HG02588 (cell line): ENCODE measurements around the gene MAPK8.
"Not testable (repeated sequence)": the region's sequence is repeated elsewhere in the genome, so short reads cannot be mapped to it uniquely, and the experiment has no call there.

Experiments
- ATAC-seq: cut with Tn5 transposase; IDR thresholded peaks from one replicate; pipeline ENCODE4 v1.9.1; 2021; ENCODE audit warnings: mild to moderate bottlenecking, moderate library complexity; ENCODE audit not compliant: unreplicated experiment

The MAPK8 gene

DNA sequence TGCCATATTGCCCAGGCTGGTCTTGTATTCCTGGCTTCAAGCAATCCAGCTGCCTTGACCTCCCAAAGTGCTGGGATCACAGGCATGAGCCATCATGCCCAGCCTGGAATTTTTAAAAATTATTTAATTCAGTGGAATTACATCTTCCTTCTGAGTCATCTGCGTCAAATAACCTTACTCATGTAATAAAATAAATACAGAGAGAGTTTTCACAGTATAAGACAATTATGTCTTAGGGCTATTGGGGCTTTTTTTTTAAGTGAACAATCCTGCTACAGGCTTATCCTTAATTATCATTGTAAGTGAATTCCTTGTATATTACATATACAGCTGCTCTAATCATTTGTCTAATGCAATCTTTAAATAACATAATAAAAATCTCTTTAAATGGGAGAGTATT is 108.3 kb downstream of the MAPK8 start:
- ATAC-seq = no peak

GRCh38 chr10:48416584-48417232 is 110.2 kb downstream of the MAPK8 start:
- ATAC-seq = no peak

GRCh38 chr10:48417374-48417773 is 110.9 kb downstream of the MAPK8 start:
- ATAC-seq = no peak

- ATAC-seq = no peak
Measured at GRCh38 chr10:48418189-48418788, 111.8 kb downstream of the MAPK8 start.

DNA sequence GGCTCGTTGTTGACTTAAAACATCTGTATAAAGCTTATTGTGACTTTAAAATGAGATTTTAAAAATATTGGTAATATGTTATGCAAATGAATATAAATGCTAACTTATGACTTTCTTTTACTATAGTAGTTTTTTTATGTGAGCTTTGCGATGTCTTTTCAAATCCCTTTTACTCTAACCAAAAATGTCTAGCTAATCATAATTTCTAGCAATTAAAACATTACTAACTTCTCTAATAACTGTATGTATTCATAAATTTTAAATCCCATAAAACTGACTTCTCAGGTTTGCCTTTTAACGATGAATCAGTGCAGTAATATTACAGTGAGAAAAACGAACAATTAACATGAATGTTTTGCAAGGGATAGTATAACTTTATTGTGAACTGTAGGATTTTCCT is 113.2 kb downstream of the MAPK8 start:
- ATAC-seq = no peak

DNA sequence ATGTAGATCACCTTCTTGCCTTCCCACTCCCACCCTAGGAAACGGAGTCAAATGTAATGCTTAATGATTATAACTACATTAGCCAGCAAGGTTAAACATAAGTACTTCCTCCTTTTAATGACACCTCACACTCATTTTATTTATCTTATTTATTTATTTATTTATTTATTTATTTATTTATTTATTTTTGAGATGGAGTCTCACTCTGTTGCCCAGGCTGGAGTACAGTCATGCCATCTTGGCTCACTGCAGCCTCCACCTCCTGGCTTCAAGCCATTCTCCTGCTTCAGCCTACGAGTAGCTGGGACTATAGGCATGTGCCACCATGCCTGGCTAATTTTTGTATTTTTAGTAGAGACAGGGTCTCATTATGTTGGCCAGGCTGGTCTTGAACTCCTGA is 115.4 kb downstream of the MAPK8 start:
- ATAC-seq = not testable (repeated sequence)

GRCh38 chr10:48423884-48424283 is 117.4 kb downstream of the MAPK8 start:
- no peak for ATAC-seq

- ATAC-seq = no peak
Measured at GRCh38 chr10:48428896-48429295, 122.4 kb downstream of the MAPK8 start.

- ATAC-seq = no peak
Measured at GRCh38 chr10:48429309-48429708, 122.8 kb downstream of the MAPK8 start.

DNA sequence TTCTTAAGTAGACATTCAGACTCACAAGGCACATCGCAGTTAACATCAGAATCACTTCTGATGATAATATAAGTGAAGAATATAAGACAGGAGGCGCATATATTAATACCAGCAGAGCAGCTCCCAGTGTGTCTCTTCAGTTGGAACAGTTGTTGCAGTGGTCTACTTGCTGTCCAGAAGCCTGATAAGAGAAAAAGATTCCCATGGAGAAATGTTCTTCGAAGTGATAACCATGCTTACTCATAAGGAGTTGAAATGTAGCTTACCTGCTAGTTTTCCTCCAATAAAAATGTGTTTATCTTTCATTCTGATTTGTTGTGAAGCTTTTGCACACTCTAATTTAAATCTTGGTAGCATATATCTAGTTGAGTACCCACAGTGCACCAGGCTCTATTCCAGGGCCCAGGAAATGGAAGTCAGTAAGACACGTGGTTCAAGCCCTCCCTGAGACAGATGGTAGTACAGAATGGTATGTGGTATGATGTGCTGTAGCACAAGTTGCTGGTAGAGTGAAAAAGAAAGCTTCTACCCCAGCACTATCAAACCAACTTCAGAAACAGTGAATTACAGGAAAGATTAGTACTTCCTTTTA is 124.0 kb downstream of the MAPK8 start:
- ATAC-seq = no peak

- ATAC-seq = no peak
Measured at GRCh38 chr10:48431871-48432270, 125.4 kb downstream of the MAPK8 start.

GRCh38 chr10:48437546-48437945 is 131.1 kb downstream of the MAPK8 start:
- no peak for ATAC-seq

DNA sequence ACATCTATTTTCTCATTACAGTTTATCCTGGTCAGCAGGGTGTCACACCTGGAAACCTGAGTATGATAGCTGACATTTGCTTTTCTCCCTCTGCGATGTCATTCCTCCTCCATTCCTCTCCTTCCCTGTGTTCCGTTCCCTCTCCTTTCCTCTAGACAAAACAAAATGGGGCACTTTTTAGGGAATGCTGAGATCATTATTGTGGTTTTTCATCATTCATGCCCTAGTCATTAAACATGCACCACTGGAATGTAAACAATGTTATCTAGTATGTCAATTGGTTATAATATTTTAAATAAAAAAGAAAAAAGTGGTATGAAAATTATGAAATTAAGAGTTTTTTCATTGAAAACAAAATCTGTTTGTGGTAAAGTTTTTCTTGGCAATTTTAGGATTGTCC is 132.6 kb downstream of the MAPK8 start:
- no peak for ATAC-seq

DNA sequence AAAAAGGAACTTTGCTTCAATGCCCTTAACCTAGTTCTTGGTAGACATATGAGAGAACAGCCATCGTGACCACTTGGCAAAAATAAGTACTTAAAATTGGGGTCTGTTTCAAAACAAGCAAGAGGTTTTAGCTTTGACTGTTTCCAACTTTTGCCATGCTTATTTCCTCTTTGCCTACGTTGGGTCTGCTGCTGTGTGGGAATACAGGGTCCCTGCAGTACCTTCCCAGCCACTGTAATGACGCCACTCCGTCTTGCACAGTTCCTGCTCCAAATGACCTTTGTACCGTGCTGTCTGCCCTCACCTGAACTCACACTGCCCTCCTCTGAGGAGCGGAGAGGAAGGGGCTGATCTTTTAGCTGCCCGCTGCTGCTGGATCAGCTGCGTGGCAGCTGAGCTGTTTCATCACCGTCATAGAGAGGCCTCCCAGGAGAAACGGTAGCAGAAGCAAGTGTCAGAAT is 133.1 kb downstream of the MAPK8 start:
- no peak for ATAC-seq

DNA sequence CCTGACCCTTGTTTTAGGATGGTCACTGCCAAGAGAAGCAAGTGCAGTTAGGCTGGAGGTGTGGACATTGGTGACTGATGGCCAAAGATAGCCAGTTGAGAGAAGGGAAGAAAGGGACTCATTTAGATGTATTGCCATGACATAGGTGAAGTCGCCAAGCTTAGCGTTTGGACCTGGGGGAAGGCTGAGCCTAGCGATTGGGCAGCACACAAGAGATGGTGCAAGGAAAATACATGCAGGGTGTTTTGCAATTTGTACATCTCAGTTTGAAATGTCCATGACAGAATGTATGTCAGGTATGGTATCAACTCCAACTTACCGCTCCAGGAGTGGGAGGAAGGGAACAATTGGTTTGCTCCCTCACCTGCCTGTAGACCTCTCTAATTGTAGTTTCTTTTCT is 134.3 kb downstream of the MAPK8 start:
- ATAC-seq = no peak

DNA sequence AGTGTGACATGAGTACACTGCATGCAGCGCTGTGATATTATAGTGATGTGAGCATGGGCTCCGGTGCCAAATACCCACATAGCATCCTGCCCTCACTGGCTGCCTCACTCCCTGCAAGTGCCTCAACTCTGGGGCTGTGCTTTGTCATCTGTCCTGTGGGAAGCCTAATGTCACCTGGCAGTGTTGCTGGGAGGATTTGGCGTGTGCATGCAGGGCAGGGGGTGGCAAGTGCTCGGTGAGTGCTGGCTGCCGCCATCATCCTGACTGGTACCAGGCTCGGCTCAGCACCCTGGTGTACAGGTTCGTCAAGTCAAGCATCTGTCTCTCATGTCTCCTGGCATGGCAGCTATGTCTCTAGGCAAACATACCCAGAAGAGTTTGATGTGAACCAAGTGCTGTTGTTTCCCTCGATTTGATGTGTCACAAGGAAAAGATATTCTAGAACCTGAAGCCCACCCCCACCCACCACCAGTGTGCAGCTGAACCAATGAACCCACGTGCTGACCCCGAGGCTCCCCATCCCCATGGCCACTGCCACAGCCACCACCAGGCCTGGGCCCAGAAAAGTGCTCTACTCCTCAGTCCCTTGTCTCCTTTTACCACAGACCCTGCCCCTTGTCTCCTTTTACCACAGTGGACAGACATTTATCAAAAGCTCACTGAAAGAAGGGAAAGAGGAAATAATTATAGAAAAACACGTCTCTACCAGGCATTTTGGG is 135.8 kb downstream of the MAPK8 start:
- no peak for ATAC-seq

DNA sequence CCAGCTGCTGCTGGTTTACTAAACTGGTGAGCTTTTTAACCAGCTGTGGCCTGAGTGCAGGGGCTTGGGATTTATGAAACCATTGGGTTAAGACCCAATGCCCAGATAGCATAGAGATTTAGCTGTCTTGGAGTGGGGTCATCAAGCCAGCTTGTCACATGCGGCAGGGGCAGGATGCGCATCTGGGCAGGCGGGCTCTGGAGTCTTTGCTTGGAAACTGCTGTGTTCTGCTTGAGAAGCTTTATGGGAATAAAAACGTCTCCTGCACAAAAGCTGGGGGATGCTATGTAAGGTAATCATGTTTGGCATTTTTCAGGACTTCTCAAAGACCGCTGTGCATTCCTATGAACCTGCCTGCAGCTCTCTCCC is 136.3 kb downstream of the MAPK8 start:
- ATAC-seq = no peak

GRCh38 chr10:48444266-48444665 is 137.8 kb downstream of the MAPK8 start:
- ATAC-seq = no peak

DNA sequence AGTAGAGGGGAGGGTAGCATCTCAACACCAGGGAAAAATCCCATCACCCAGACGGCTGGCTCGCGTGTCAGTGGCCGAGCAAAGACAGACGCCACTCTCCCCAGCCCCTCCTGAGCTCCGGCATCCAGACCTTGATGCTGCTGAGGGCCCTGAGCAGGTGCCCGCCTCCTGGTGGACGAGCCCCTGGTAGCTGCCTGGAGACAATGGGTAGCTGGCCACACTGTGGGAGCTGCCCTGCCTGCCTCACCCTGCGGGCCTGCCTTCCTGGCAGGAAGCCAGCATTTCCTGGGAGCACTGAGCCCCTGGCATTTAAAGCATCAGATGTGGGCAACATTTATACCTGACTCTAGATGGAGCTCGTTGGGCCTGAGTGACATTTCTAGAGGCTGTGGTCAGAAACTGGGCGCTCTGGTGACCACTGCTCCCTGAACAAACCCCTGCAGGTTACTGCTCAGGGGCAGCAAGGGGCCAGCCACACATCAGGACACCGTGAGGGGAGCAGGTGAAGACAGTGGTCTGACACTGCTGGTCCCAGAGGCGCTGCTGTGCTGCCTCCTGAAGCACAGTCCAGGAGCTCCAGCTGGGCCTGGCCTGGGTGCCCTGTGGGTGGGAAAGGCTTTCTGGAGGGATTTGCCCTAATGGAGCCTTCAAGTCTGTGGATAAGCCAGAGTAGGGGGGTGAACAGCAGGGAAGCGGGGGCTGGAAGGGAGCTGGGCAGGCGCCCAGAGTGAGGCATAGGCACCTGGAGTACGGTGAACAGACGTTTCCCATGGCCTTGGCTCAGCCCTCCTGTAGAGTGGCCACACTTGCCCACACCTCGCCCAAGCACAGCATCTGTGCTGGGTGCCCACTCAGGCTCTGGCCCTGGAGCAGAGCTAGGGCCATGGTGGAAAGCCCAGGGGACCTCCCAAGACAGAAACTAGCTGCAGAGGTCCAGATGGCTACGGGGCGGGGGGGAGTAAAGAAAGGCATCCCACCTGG is 138.7 kb downstream of the MAPK8 start:
- ATAC-seq = no peak

- no peak for ATAC-seq
Measured at GRCh38 chr10:48445932-48446331, 139.5 kb downstream of the MAPK8 start.

DNA sequence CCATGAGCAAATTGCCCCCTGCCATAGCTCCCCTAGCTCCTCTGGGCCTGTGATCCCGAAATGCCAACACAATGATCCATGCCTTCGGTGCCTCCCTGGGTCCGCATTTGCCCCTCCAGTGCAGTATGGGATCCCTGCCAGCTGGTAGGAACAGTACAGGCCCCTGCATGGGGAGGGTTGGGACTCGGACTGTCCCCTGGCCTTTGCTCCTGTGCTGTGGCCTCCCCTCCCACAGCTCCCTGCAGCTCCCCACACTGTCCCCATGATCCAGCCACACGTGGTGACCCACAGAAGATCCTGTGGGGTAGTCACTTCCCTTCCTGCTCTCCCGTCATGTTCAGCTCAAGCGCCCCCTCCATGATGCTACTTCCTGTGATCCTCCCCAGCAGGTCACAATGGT is 140.3 kb downstream of the MAPK8 start:
- no peak for ATAC-seq
